Measurements from ENCODE around the gene TRMT5. TPM values are rescaled to one million over a fixed set of nuclear protein-coding genes. Genes with fewer than 3 reads are reported as not detected.

Gene TRMT5
- total RNA-seq, 2 donors from 2014 or later, result 8.8 to 10.0 TPM

- no peak for DNase-seq
- H3K27ac ChIP-seq, result no peak overlapping the region
Measured at GRCh38 chr14:60965402-60965801, 15.5 kb downstream of the TRMT5 start.

GRCh38 chr14:60964904-60965303 is 16.0 kb downstream of the TRMT5 start:
- Histone ChIP-seq H3K9ac (ENCODE audit: low read depth in 2 of 2, low read length in 2 of 2) (no peak overlapping the region), H3K9me3 (no peaks in the 10 kb centered on the region), H3K27ac (no peak overlapping the region), H3K4me3 (no peak overlapping the region), H3K36me3 (no peaks in the 10 kb centered on the region), H3K4me1 (no peaks in the 10 kb centered on the region), H3K27me3 (no peaks in the 10 kb centered on the region)
- no peak for TF ChIP-seq CTCF (IDR thresholded peaks at IDR 0.05)
- intact Hi-C loops (cut with DNase I), result no loop called here
- DNase-seq, result no peak

More at GRCh38 chr14:60965402-60965801, 15.5 kb downstream of the TRMT5 start:
- intact Hi-C loops (cut with DNase I), result no loop called here
- no peaks in the 10 kb centered on the region for H3K27me3 ChIP-seq
- no peak overlapping the region for H3K9ac ChIP-seq (ENCODE audit: low read depth in 2 of 2, low read length in 2 of 2)
- no peaks in the 10 kb centered on the region for H3K36me3 ChIP-seq
- TF ChIP-seq CTCF (IDR thresholded peaks at IDR 0.05), result no peak
- no peaks in the 10 kb centered on the region for H3K9me3 ChIP-seq
- H3K4me1 ChIP-seq, result no peaks in the 10 kb centered on the region
- no peak overlapping the region for H3K4me3 ChIP-seq

GRCh38 chr14:60963761-60964160 is 17.1 kb downstream of the TRMT5 start:
- intact Hi-C loops (cut with DNase I), result no loop called here
- Histone ChIP-seq H3K27me3 (no peaks in the 10 kb centered on the region), H3K9me3 (no peaks in the 10 kb centered on the region), H3K9ac (ENCODE audit: low read depth in 2 of 2, low read length in 2 of 2) (no peak overlapping the region), H3K4me3 (no peak overlapping the region), H3K36me3 (no peaks in the 10 kb centered on the region), H3K27ac (no peak overlapping the region), H3K4me1 (no peaks in the 10 kb centered on the region)
- no peak for TF ChIP-seq CTCF (IDR thresholded peaks at IDR 0.05)
- DNase-seq, result no peak

- no peak for TF ChIP-seq CTCF (IDR thresholded peaks at IDR 0.05)
Measured at GRCh38 chr14:60958146-60958545, 22.7 kb downstream of the TRMT5 start.

GRCh38 chr14:60956632-60957031 is 24.2 kb downstream of the TRMT5 start:
- H3K4me3 ChIP-seq, result no peak overlapping the region
- H3K36me3 ChIP-seq, result no peaks in the 10 kb centered on the region
- no peaks in the 10 kb centered on the region for H3K27me3 ChIP-seq
- no peaks in the 10 kb centered on the region for H3K4me1 ChIP-seq
- H3K9me3 ChIP-seq, result no peaks in the 10 kb centered on the region
- no peak overlapping the region for H3K9ac ChIP-seq (ENCODE audit: low read depth in 2 of 2, low read length in 2 of 2)
- no peak for TF ChIP-seq CTCF (IDR thresholded peaks at IDR 0.05)
- intact Hi-C loops (cut with DNase I), result no loop called here
- no peak overlapping the region for H3K27ac ChIP-seq
- DNase-seq, result no peak

More at GRCh38 chr14:60958146-60958545, 22.7 kb downstream of the TRMT5 start:
- Histone ChIP-seq H3K36me3 (no peaks in the 10 kb centered on the region), H3K27ac (no peak overlapping the region), H3K4me1 (no peaks in the 10 kb centered on the region), H3K4me3 (no peak overlapping the region), H3K9me3 (no peaks in the 10 kb centered on the region), H3K27me3 (no peaks in the 10 kb centered on the region), H3K9ac (ENCODE audit: low read depth in 2 of 2, low read length in 2 of 2) (no peak overlapping the region)
- no peak for DNase-seq
- intact Hi-C loops (cut with DNase I), result no loop called here

- intact Hi-C loops (cut with DNase I), result no loop called here
- DNase-seq, result no peak
- H3K36me3 ChIP-seq, result no peaks in the 10 kb centered on the region
Measured at GRCh38 chr14:60956202-60956601, 24.7 kb downstream of the TRMT5 start.

More at GRCh38 chr14:60956202-60956601, 24.7 kb downstream of the TRMT5 start:
- no peak overlapping the region for H3K9ac ChIP-seq (ENCODE audit: low read depth in 2 of 2, low read length in 2 of 2)
- no peak for TF ChIP-seq CTCF (IDR thresholded peaks at IDR 0.05)
- no peaks in the 10 kb centered on the region for H3K9me3 ChIP-seq
- H3K4me1 ChIP-seq, result no peaks in the 10 kb centered on the region
- no peak overlapping the region for H3K4me3 ChIP-seq
- H3K27ac ChIP-seq, result no peak overlapping the region
- H3K27me3 ChIP-seq, result no peaks in the 10 kb centered on the region
